ENCODE results near the gene AOX1. TPM values are rescaled to one million over a fixed set of nuclear protein-coding genes. Genes with fewer than 3 reads are reported as not detected.
"Not testable (repeated sequence)": the region's sequence is repeated elsewhere in the genome, so short reads cannot be mapped to it uniquely, and the experiment has no call there.

Gene AOX1
- 0.10 TPM for polyA plus RNA-seq (2012; ENCODE audit: low read depth, missing spikeins)

GRCh38 chr2:200585730-200586643 lies at the start of gene AOX1:
Gene AOX1, plus strand, starts transcription at chr2:200586014. Its CDS starts 95 bp downstream, at chr2:200586109.
- FAIRE-seq (peak; percentile 41), DNase-seq (ENCODE audit: insufficient read length, low spot score) (peak; percentile 22)
- TF ChIP-seq POLR2A (IDR thresholded peaks at IDR 0.05; ENCODE audit: low read depth, low read length) (no peak), POU2F2 (IDR thresholded peaks at IDR 0.05; ENCODE audit: low read depth, low read length) (no peak), PAX5 (IDR thresholded peaks at IDR 0.05; ENCODE audit: insufficient read depth, low read length, severe bottlenecking) (no peak), POLR2AphosphoS5 (IDR thresholded peaks at IDR 0.05; ENCODE audit: low read depth, low read length) (no peak), TAF1 (IDR thresholded peaks at IDR 0.05; ENCODE audit: low read depth, low read length) (no peak), SPI1 (IDR thresholded peaks at IDR 0.05; ENCODE audit: low read depth, low read length) (no peak)

GRCh38 chr2:200538139-200538538 lies 47.7 kb upstream of the AOX1 start:
- no peak for FAIRE-seq
- TF ChIP-seq PAX5 (IDR thresholded peaks at IDR 0.05; ENCODE audit: insufficient read depth, low read length, severe bottlenecking) (no peak), POLR2AphosphoS5 (IDR thresholded peaks at IDR 0.05; ENCODE audit: low read depth, low read length) (no peak), SPI1 (IDR thresholded peaks at IDR 0.05; ENCODE audit: low read depth, low read length) (no peak), TAF1 (IDR thresholded peaks at IDR 0.05; ENCODE audit: low read depth, low read length) (no peak), POU2F2 (IDR thresholded peaks at IDR 0.05; ENCODE audit: low read depth, low read length) (no peak), POLR2A (IDR thresholded peaks at IDR 0.05; ENCODE audit: low read depth, low read length) (no peak)
- DNase-seq (ENCODE audit: insufficient read length, low spot score): no peak

DNA sequence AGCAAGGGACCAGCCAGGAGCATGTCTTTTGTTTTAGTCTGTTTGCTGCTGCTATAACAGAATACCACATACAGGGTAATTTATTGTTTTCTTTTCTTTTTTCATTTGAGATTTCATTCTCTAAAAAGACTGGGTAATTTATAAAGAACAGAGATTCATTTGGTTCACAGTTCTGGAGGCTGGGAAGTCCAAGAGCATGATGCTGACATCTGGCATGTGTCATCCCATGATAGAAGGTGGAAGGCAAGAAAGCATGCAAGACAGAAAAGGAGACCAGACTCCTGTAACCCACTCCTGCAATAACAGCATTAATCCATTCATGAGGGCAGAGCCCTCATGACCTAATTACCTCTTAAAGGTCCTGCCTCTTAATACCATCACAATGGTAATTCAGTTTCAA lies 45.0 kb upstream of the AOX1 start:
- FAIRE-seq (no peak), DNase-seq (ENCODE audit: insufficient read length, low spot score) (no peak)
- no peak for TF ChIP-seq POLR2AphosphoS5 (IDR thresholded peaks at IDR 0.05; ENCODE audit: low read depth, low read length)
- no peak for TF ChIP-seq TAF1 (IDR thresholded peaks at IDR 0.05; ENCODE audit: low read depth, low read length)
- TF ChIP-seq SPI1 (IDR thresholded peaks at IDR 0.05; ENCODE audit: low read depth, low read length): no peak
- no peak for TF ChIP-seq POU2F2 (IDR thresholded peaks at IDR 0.05; ENCODE audit: low read depth, low read length)
- TF ChIP-seq POLR2A (IDR thresholded peaks at IDR 0.05; ENCODE audit: low read depth, low read length): no peak
- TF ChIP-seq PAX5 (IDR thresholded peaks at IDR 0.05; ENCODE audit: insufficient read depth, low read length, severe bottlenecking): no peak

GRCh38 chr2:200566596-200566995 lies 19.2 kb upstream of the AOX1 start:
- FAIRE-seq; DNase-seq (ENCODE audit: insufficient read length, low spot score): not testable (repeated sequence)

- TF ChIP-seq POLR2A (IDR thresholded peaks at IDR 0.05; ENCODE audit: low read depth, low read length) (no peak), SPI1 (IDR thresholded peaks at IDR 0.05; ENCODE audit: low read depth, low read length) (no peak), POLR2AphosphoS5 (IDR thresholded peaks at IDR 0.05; ENCODE audit: low read depth, low read length) (no peak), TAF1 (IDR thresholded peaks at IDR 0.05; ENCODE audit: low read depth, low read length) (no peak), PAX5 (IDR thresholded peaks at IDR 0.05; ENCODE audit: insufficient read depth, low read length, severe bottlenecking) (no peak), POU2F2 (IDR thresholded peaks at IDR 0.05; ENCODE audit: low read depth, low read length) (no peak)
- FAIRE-seq (no peak), DNase-seq (ENCODE audit: insufficient read length, low spot score) (no peak)
These were observed 17.9 kb upstream of the AOX1 start for GRCh38 chr2:200567932-200568331.

DNA sequence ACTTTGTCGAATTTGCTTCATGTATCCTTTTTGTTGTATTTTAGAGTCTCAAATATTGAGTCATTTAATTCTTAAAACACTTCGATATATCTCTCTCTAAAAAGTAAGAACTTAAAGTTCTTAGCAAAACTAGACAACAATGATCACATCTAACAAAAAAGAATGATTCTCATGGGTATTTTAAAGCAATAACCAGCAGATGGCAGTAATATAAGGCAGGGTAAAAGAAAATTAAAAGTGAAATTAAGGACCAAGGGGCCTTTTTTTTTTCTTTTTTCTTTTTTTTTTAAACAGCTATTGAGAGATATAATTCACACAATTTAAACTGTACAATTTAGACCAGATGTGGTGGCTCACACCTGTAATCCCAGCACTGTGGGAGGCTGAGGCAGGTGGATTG lies 9.9 kb upstream of the AOX1 start:
- DNase-seq (ENCODE audit: insufficient read length, low spot score) (no peak), FAIRE-seq (no peak)
- no peak for TF ChIP-seq POU2F2 (IDR thresholded peaks at IDR 0.05; ENCODE audit: low read depth, low read length)
- TF ChIP-seq SPI1 (IDR thresholded peaks at IDR 0.05; ENCODE audit: low read depth, low read length): no peak
- no peak for TF ChIP-seq TAF1 (IDR thresholded peaks at IDR 0.05; ENCODE audit: low read depth, low read length)
- no peak for TF ChIP-seq POLR2AphosphoS5 (IDR thresholded peaks at IDR 0.05; ENCODE audit: low read depth, low read length)
- no peak for TF ChIP-seq PAX5 (IDR thresholded peaks at IDR 0.05; ENCODE audit: insufficient read depth, low read length, severe bottlenecking)
- TF ChIP-seq POLR2A (IDR thresholded peaks at IDR 0.05; ENCODE audit: low read depth, low read length): no peak

GRCh38 chr2:200577027-200577426 lies 8.8 kb upstream of the AOX1 start:
- peak; percentile 54 for FAIRE-seq

DNA sequence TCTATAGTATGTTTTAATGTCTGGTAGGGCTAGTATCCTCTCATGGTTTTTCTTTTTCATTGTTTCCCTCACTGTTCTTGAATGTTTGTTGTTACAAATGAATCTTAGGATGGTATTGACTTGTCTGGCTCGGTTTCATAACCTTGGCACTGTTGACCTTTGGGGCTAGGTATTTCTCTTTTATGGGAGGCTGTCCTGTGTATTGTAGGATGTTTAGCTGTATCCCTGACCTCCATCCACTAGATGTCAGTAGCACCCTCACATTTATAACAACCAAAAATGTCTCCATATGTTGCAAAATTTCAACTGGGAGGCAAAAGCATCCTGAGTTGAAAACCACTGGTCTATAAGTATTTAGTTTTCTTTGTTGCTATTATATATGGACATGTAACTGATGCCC lies 7.0 kb upstream of the AOX1 start:
- FAIRE-seq: peak; percentile 74

More at GRCh38 chr2:200577027-200577426, 8.8 kb upstream of the AOX1 start:
- no peak for DNase-seq (ENCODE audit: insufficient read length, low spot score)
- TF ChIP-seq POLR2AphosphoS5 (IDR thresholded peaks at IDR 0.05; ENCODE audit: low read depth, low read length) (no peak), POLR2A (IDR thresholded peaks at IDR 0.05; ENCODE audit: low read depth, low read length) (no peak), TAF1 (IDR thresholded peaks at IDR 0.05; ENCODE audit: low read depth, low read length) (no peak), PAX5 (IDR thresholded peaks at IDR 0.05; ENCODE audit: insufficient read depth, low read length, severe bottlenecking) (no peak), POU2F2 (IDR thresholded peaks at IDR 0.05; ENCODE audit: low read depth, low read length) (no peak), SPI1 (IDR thresholded peaks at IDR 0.05; ENCODE audit: low read depth, low read length) (no peak)

DNA sequence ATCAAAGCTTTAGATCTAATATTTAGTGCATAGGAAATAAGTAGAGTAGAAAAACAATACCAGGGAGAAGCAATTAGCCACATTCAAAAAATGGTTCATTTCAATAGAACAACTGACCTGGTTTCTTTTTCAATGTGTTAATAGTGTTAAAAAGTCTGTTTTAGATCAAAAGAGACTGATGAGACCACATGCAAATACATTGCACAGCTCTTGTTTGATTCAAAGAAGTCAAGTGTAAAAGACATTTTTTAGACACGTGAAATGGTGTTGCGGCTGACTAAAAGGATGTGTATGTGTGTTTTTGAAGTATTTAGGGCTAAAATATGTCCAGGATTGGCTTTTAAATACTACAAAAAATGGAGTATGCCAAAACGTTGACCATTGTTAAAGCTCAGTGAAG lies 1.2 kb upstream of the AOX1 start:
- DNase-seq (ENCODE audit: insufficient read length, low spot score): no peak
- TF ChIP-seq TAF1 (IDR thresholded peaks at IDR 0.05; ENCODE audit: low read depth, low read length) (no peak), POLR2AphosphoS5 (IDR thresholded peaks at IDR 0.05; ENCODE audit: low read depth, low read length) (no peak), POU2F2 (IDR thresholded peaks at IDR 0.05; ENCODE audit: low read depth, low read length) (no peak), POLR2A (IDR thresholded peaks at IDR 0.05; ENCODE audit: low read depth, low read length) (no peak), SPI1 (IDR thresholded peaks at IDR 0.05; ENCODE audit: low read depth, low read length) (no peak)
- no peak for FAIRE-seq

More for the DNA sequence above, 7.0 kb upstream of the AOX1 start:
- no peak for DNase-seq (ENCODE audit: insufficient read length, low spot score)
- TF ChIP-seq TAF1 (IDR thresholded peaks at IDR 0.05; ENCODE audit: low read depth, low read length) (no peak), POU2F2 (IDR thresholded peaks at IDR 0.05; ENCODE audit: low read depth, low read length) (no peak), POLR2AphosphoS5 (IDR thresholded peaks at IDR 0.05; ENCODE audit: low read depth, low read length) (no peak), SPI1 (IDR thresholded peaks at IDR 0.05; ENCODE audit: low read depth, low read length) (no peak)

- DNase-seq (ENCODE audit: insufficient read length, low spot score) (no peak), FAIRE-seq (no peak)
- no peak for TF ChIP-seq PAX5 (IDR thresholded peaks at IDR 0.05; ENCODE audit: insufficient read depth, low read length, severe bottlenecking)
- TF ChIP-seq POU2F2 (IDR thresholded peaks at IDR 0.05; ENCODE audit: low read depth, low read length): no peak
- TF ChIP-seq POLR2A (IDR thresholded peaks at IDR 0.05; ENCODE audit: low read depth, low read length): no peak
- no peak for TF ChIP-seq SPI1 (IDR thresholded peaks at IDR 0.05; ENCODE audit: low read depth, low read length)
- TF ChIP-seq POLR2AphosphoS5 (IDR thresholded peaks at IDR 0.05; ENCODE audit: low read depth, low read length): no peak
- no peak for TF ChIP-seq TAF1 (IDR thresholded peaks at IDR 0.05; ENCODE audit: low read depth, low read length)
These were observed 479 bp upstream of the AOX1 start for GRCh38 chr2:200585340-200585729.

Measured in GM12891 (cell line).